Measurements from ENCODE around the gene TBCEL.

DNA sequence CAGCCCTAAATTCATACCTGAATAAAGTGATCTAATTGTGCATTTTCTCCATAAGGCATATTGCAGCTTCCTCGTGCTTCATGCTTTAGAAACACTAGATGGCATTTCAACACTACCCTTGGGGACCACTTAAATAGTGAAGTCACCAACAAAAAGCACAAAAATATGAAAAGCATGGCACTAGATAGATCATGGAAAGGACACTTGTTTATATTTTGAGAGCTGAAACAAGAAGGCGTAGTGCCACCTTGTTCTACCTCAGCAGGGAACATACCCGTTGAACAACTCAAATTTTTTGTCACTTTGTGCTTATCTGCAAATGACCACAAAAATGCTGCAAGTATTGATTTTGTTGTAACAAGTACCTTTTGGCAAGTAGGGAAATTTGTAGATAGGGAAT lies 8.6 kb downstream of the TBCEL start:
- TF ChIP-seq, protein P1, sequence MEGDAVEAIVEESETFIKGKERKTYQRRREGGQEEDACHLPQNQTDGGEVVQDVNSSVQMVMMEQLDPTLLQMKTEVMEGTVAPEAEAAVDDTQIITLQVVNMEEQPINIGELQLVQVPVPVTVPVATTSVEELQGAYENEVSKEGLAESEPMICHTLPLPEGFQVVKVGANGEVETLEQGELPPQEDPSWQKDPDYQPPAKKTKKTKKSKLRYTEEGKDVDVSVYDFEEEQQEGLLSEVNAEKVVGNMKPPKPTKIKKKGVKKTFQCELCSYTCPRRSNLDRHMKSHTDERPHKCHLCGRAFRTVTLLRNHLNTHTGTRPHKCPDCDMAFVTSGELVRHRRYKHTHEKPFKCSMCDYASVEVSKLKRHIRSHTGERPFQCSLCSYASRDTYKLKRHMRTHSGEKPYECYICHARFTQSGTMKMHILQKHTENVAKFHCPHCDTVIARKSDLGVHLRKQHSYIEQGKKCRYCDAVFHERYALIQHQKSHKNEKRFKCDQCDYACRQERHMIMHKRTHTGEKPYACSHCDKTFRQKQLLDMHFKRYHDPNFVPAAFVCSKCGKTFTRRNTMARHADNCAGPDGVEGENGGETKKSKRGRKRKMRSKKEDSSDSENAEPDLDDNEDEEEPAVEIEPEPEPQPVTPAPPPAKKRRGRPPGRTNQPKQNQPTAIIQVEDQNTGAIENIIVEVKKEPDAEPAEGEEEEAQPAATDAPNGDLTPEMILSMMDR (conservative IDR thresholded peaks at IDR 0.05) = 0 out of 2 replicates have a peak, but pooled peaks have one; percentile 16
- no peak for TF ChIP-seq EZH2 (IDR thresholded peaks at IDR 0.05; ENCODE audit: low read depth)

Data from PC-9 (cell line).